ENCODE data around the gene FBLN1. TPM values are rescaled to one million over a fixed set of nuclear protein-coding genes. Genes with fewer than 3 reads are reported as not detected.

The FBLN1 gene
- total and polyA plus RNA-seq, 2 of the 8 experiments (the other 6 are each of a cell fraction or from before 2014, with no cell fraction given): 159 to 168 TPM

DNA sequence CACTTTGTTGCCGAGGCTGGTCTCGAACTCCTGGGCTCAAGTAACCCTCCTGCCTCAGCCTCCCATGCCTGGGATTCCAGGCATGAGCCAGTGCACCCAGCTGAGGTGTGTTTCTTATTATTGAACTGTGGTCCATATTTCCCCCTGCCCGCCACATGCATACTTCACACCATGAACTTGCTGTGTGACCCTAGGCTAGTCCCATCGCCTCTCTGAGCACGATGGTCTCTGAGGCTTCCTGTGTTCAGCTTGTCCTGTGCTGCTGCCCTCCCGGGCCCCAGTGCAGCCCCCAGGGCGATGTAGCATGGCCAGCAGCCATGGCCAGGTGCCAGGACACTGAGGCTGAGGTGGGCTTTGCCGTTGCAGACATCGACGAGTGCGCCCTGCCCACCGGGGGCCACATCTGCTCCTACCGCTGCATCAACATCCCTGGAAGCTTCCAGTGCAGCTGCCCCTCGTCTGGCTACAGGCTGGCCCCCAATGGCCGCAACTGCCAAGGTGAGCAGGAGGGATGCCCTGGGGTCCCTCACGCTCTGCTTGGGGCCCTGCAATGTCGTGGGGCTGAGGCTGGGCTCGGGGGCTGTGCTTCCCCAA lies 45.7 kb downstream of the FBLN1 start:
- Histone ChIP-seq H2AK5ac (ENCODE audit: low read depth, low read length) (no peak overlapping the region), H2BK12ac (ENCODE audit: low read depth, low read length) (no peak overlapping the region)
- POLR2A ChIA-PET (ENCODE audit: partially characterized antibody): interaction anchor here (0.8 kb wide), 1 partner anchor 43 kb away, joined by 4 read pairs; no protein-coding TSS in a partner anchor

More for the DNA sequence above, 45.7 kb downstream of the FBLN1 start:
- no peak overlapping the region for H4K5ac ChIP-seq (ENCODE audit: insufficient read length, low read depth, low read length)
- no peaks in the 10 kb centered on the region for H3K79me2 ChIP-seq (ENCODE audit: control insufficient read depth in 1 of 2, insufficient read depth in 2 of 2, low read length in 2 of 2)
- no peak overlapping the region for H3K14ac ChIP-seq (ENCODE audit: insufficient read length)
- no peak overlapping the region for H4K8ac ChIP-seq (ENCODE audit: extremely low read depth, insufficient read depth, low read length)
- H3K4me2 ChIP-seq (ENCODE audit: insufficient read depth in 1 of 2, low read depth in 2 of 2, low read length in 2 of 2): no peak overlapping the region
- 94% methylated on average over 18 of the region's 18 CpGs; no CpG with 5 or more reads in 1 of the 2 experiments for WGBS, 2 experiments (ENCODE audit: extremely low coverage in 1 of 2, insufficient coverage in 1 of 2, insufficient read length in 1 of 2, insufficient replicate concordance in 2 of 2, low coverage in 1 of 2, low lambda C conversion rate in 2 of 2, missing lambda C conversion rate in 1 of 2)
- no peaks in the 10 kb centered on the region for H3K23me2 ChIP-seq (ENCODE audit: low read depth, low read length)
- CTCF ChIA-PET (ENCODE audit: partially characterized antibody): interaction anchor here (0.6 to 2.3 kb wide), 6 partner anchors 11 to 100 kb away, joined by 3 to 12 read pairs (median 5); no protein-coding TSS in a partner anchor
- no peak overlapping the region for H2BK120ac ChIP-seq (replicated peaks; ENCODE audit: low read depth, low read length)
- H3K27ac ChIP-seq (ENCODE audit: low read depth, low read length): no peak overlapping the region
- H4K20me1 ChIP-seq (replicated peaks in 1 of 2; ENCODE audit: control insufficient read depth in 1 of 2, insufficient read depth in 2 of 2, low read length in 2 of 2): peaks cover 3 to 4% of the 10 kb centered on the region in 2 experiments
- no peaks in the 10 kb centered on the region for H3K27me3 ChIP-seq (replicated peaks in 1 of 4; ENCODE audit: control insufficient read depth in 3 of 4, extremely low read depth in 1 of 4, insufficient read depth in 3 of 4, low read length in 3 of 4)
- no peaks in the 10 kb centered on the region for H3K4me1 ChIP-seq (replicated peaks in 1 of 4; ENCODE audit: control insufficient read depth in 3 of 4, insufficient read depth in 4 of 4, low read length in 3 of 4)
- H3K9ac ChIP-seq (replicated peaks in 1 of 4; ENCODE audit: extremely low read depth in 1 of 4, low read depth in 3 of 4, low read length in 3 of 4): no peak overlapping the region
- no peak overlapping the region for H2BK5ac ChIP-seq (ENCODE audit: low read depth, low read length)
- no peaks in the 10 kb centered on the region for H3K9me3 ChIP-seq (ENCODE audit: insufficient read depth in 2 of 2, low read depth in 1 of 2, low read length in 1 of 2)
- H3K4me3 ChIP-seq (ENCODE audit: extremely low read depth in 1 of 4, insufficient read depth in 2 of 4, low read depth in 3 of 4, low read length in 4 of 4): no peak overlapping the region
- TF ChIP-seq, protein P1, sequence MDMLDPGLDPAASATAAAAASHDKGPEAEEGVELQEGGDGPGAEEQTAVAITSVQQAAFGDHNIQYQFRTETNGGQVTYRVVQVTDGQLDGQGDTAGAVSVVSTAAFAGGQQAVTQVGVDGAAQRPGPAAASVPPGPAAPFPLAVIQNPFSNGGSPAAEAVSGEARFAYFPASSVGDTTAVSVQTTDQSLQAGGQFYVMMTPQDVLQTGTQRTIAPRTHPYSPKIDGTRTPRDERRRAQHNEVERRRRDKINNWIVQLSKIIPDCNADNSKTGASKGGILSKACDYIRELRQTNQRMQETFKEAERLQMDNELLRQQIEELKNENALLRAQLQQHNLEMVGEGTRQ (IDR thresholded peaks at IDR 0.05; ENCODE audit: low read length): no peak
- no peak for TF ChIP-seq SRF (IDR thresholded peaks at IDR 0.05; ENCODE audit: low read depth, low read length)
- no peak for DNase-seq (ENCODE audit: low read depth in 1 of 2, low spot score in 2 of 2)
- H2AFZ ChIP-seq (ENCODE audit: low read length): no peak overlapping the region
- H3K23ac ChIP-seq (ENCODE audit: insufficient read length): no peak overlapping the region
- no peaks in the 10 kb centered on the region for H3K79me1 ChIP-seq (ENCODE audit: low read depth, low read length)
- H3K36me3 ChIP-seq (ENCODE audit: control insufficient read depth in 2 of 4, insufficient read depth in 4 of 4, low read length in 3 of 4): peaks cover 20 to 61% (median 47%) of the 10 kb centered on the region in 4 experiments
- H2BK15ac ChIP-seq (ENCODE audit: low read length): no peak overlapping the region
- H3K56ac ChIP-seq (replicated peaks; ENCODE audit: insufficient read length, low read depth, low read length): no peak overlapping the region
- no peak overlapping the region for H4K91ac ChIP-seq (replicated peaks; ENCODE audit: insufficient read length, low read length)
- H2BK20ac ChIP-seq (ENCODE audit: low read length): no peak overlapping the region
- FAIRE-seq: no peak
- no peak overlapping the region for H3K4ac ChIP-seq (replicated peaks; ENCODE audit: insufficient read length, low read depth, low read length)
- no peak overlapping the region for H3K18ac ChIP-seq (ENCODE audit: extremely low read depth, low read length)

Data from H1 (cell line).